Inflammatory macrophage treated with lipopolysaccharide for 1 hour (primary cell): Measurements from ENCODE around the gene ADGRB2.
"Not testable (repeated sequence)": the region's sequence is repeated elsewhere in the genome, so short reads cannot be mapped to it uniquely, and the experiment has no call there.

Source experiments
- DNase-seq, 2 donors: peaks; one replicate each; pipeline ENCODE4 v3.0.0-alpha.2; 2020 to 2022

The ADGRB2 gene

GRCh38 chr1:31718327-31718897, 45.7 kb downstream of the ADGRB2 start:
- no peak for DNase-seq

GRCh38 chr1:31717341-31717740, 46.8 kb downstream of the ADGRB2 start:
- DNase-seq, result no peak

- DNase-seq, result no peak
Observed at GRCh38 chr1:31715873-31716220, 48.3 kb downstream of the ADGRB2 start.

GRCh38 chr1:31715087-31715872, 48.9 kb downstream of the ADGRB2 start:
- peak; percentile 17 to 54 for DNase-seq

- peak in 1 of 2 donors; percentile 12 for DNase-seq
Observed at GRCh38 chr1:31714442-31715086, 49.6 kb downstream of the ADGRB2 start.

- DNase-seq, result peak in 1 of 2 donors; percentile 36
Observed at GRCh38 chr1:31712630-31713029, 51.5 kb downstream of the ADGRB2 start.

GRCh38 chr1:31712068-31712467, 52.1 kb downstream of the ADGRB2 start:
- no peak for DNase-seq

- no peak for DNase-seq
Observed at GRCh38 chr1:31708324-31708723, 55.8 kb downstream of the ADGRB2 start.

- peak; percentile 87 to 91 for DNase-seq
Observed at GRCh38 chr1:31707711-31708110, 56.4 kb downstream of the ADGRB2 start.

GRCh38 chr1:31707059-31707600, 57.0 kb downstream of the ADGRB2 start:
- not testable (repeated sequence) for DNase-seq

- DNase-seq, result no peak
Observed at GRCh38 chr1:31706384-31707058, 57.6 kb downstream of the ADGRB2 start.

- peak; percentile 38 to 40 for DNase-seq
Observed at GRCh38 chr1:31705080-31705866, 58.9 kb downstream of the ADGRB2 start.

- no peak for DNase-seq
Observed at GRCh38 chr1:31704271-31705079, 59.7 kb downstream of the ADGRB2 start.

GRCh38 chr1:31703431-31704270, 60.5 kb downstream of the ADGRB2 start, which contains the start of gene COL16A1:
Gene COL16A1, minus strand, starts transcription at chr1:31704017. Its CDS starts 1,824 bp downstream, at chr1:31702193.
- DNase-seq, result no peak

- no peak for DNase-seq
Observed at GRCh38 chr1:31702836-31703404, 61.2 kb downstream of the ADGRB2 start.

GRCh38 chr1:31701091-31701736, 62.9 kb downstream of the ADGRB2 start:
- DNase-seq, result peak in 1 of 2 donors; percentile 39

- no peak for DNase-seq
Observed at GRCh38 chr1:31700468-31701090, 63.6 kb downstream of the ADGRB2 start.

GRCh38 chr1:31699341-31699891, 64.7 kb downstream of the ADGRB2 start:
- no peak for DNase-seq
